ENCODE results near the gene E2F4.
A peak's percentile ranks its signal among the peaks of the same experiment; 100 is the strongest.

E2F4 gene

GRCh38 chr16:67158637-67159600 is 33.0 kb upstream of the E2F4 start:
- TF ChIP-seq CTCF (conservative IDR thresholded peaks at IDR 0.05; ENCODE audit: low read depth, low read length), result no peak
- H3K4me3 ChIP-seq (ENCODE audit: low read length), result peak overlapping the region; percentile 77
- no peak for DNase-seq (ENCODE audit: low read depth)

- TF ChIP-seq CTCF (conservative IDR thresholded peaks at IDR 0.05; ENCODE audit: low read depth, low read length), result no peak
- DNase-seq (ENCODE audit: low read depth), result no peak
- no peak overlapping the region for H3K4me3 ChIP-seq (ENCODE audit: low read length)
Measured at GRCh38 chr16:67161595-67162058, 30.3 kb upstream of the E2F4 start.

GRCh38 chr16:67162506-67163163 is 29.3 kb upstream of the E2F4 start:
- no peak overlapping the region for H3K4me3 ChIP-seq (ENCODE audit: low read length)
- no peak for DNase-seq (ENCODE audit: low read depth)
- no peak for TF ChIP-seq CTCF (conservative IDR thresholded peaks at IDR 0.05; ENCODE audit: low read depth, low read length)

GRCh38 chr16:67163164-67163998 is 28.6 kb upstream of the E2F4 start:
- TF ChIP-seq CTCF (conservative IDR thresholded peaks at IDR 0.05; ENCODE audit: low read depth, low read length), result no peak
- peak overlapping the region; percentile 20 for H3K4me3 ChIP-seq (ENCODE audit: low read length)
- no peak for DNase-seq (ENCODE audit: low read depth)

- TF ChIP-seq CTCF (conservative IDR thresholded peaks at IDR 0.05; ENCODE audit: low read depth, low read length), result no peak
- no peak for DNase-seq (ENCODE audit: low read depth)
- H3K4me3 ChIP-seq (ENCODE audit: low read length), result peak overlapping the region; percentile 20
Measured at GRCh38 chr16:67163999-67164558, 27.9 kb upstream of the E2F4 start.

GRCh38 chr16:67164599-67165061 is 27.3 kb upstream of the E2F4 start, which contains the start of gene HSF4:
Gene HSF4, plus strand, starts transcription at chr16:67164745. Its CDS starts 67 bp downstream, at chr16:67164812.
- no peak for TF ChIP-seq CTCF (conservative IDR thresholded peaks at IDR 0.05; ENCODE audit: low read depth, low read length)
- H3K4me3 ChIP-seq (ENCODE audit: low read length), result peak within 1 kb of the TSS; percentile 20
- no peak for DNase-seq (ENCODE audit: low read depth)
